Memory B cell (primary cell): Measurements from ENCODE around the gene SLC25A21.
"Not testable (repeated sequence)": the region's sequence is repeated elsewhere in the genome, so short reads cannot be mapped to it uniquely, and the experiment has no call there.

Experiments used
- ATAC-seq: fragments of 150-1000 bp; cut with Tn5 transposase; 2 replicates; pipeline ENCODE4 v1.10.0; 2021; ENCODE audit warnings: low read depth, mild to moderate bottlenecking, moderate library complexity
- DNase-seq, 2 donors: peaks; one replicate each; pipeline ENCODE4 v3.0.0; 2022; ENCODE audit warnings: low spot score in 2 of 2
- H3K27ac Mint-ChIP-seq: one replicate; pipeline ENCODE4 v1.8.0; 2022; ENCODE audit warnings: mild to moderate bottlenecking, moderate library complexity, mixed read lengths
- H3K27me3 Mint-ChIP-seq: one replicate; pipeline ENCODE4 v1.8.0; 2022; ENCODE audit warnings: mixed read lengths
- H3K36me3 Mint-ChIP-seq: one replicate; pipeline ENCODE4 v1.8.0; 2022; ENCODE audit warnings: mild to moderate bottlenecking, mixed read lengths
- H3K4me1 Mint-ChIP-seq: one replicate; pipeline ENCODE4 v1.8.0; 2022; ENCODE audit warnings: mixed read lengths
- H3K4me3 Mint-ChIP-seq: one replicate; pipeline ENCODE4 v1.8.0; 2022; ENCODE audit warnings: mild to moderate bottlenecking, moderate library complexity, mixed read lengths
- H3K9me3 Mint-ChIP-seq: one replicate; pipeline ENCODE4 v1.8.0; 2022; ENCODE audit warnings: mixed read lengths

SLC25A21 gene

DNA sequence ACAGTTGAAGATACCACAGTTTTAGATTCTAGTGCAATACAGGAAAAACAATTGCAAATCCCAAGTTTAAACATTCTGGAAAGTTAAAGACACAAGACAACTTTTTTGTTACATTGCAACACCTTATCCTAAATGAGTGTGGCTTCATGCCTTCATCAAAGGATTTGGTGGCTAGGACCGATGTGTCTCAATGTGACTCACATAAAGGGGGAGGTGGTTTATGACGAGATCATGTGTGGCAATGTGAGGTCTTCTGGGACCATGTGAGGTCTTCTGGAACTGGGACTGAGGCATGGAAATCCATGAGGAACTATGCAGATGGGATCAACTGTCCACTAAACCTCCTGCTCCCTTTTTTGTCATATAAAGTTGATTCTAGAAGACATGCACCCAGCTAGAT, 344.5 kb downstream of the SLC25A21 start:
- no peaks in the 10 kb centered on the region for H3K4me1 Mint-ChIP-seq
- no peak for ATAC-seq
- no peaks in the 10 kb centered on the region for H3K36me3 Mint-ChIP-seq
- no peaks in the 10 kb centered on the region for H3K27me3 Mint-ChIP-seq
- H3K27ac Mint-ChIP-seq, result no peak overlapping the region
- peaks cover 8% of the 10 kb centered on the region for H3K9me3 Mint-ChIP-seq
- no peak overlapping the region for H3K4me3 Mint-ChIP-seq
- DNase-seq, result no peak

DNA sequence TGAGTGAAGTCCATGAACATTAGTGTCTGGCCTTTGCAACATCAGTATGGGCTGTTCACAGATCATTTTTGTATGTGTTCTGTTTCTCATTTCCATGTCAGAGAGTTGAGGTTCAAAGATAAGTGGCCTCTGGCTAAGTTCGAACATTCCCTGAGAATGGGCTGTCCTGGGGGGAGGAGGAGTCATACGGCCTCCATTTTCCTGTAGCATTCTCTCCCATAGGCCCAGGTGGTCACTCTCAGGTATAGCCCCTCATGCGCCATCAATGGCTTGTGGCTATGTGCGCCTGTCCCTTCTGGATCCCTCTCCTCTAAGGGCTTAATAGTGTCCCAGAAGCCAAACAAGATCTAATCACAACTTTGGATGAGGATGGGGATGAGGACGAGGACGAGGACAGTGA, 345.8 kb downstream of the SLC25A21 start:
- Mint-ChIP-seq H3K27ac (no peak overlapping the region), H3K4me3 (no peak overlapping the region), H3K9me3 (peaks cover 8% of the 10 kb centered on the region), H3K36me3 (no peaks in the 10 kb centered on the region), H3K4me1 (no peaks in the 10 kb centered on the region), H3K27me3 (no peaks in the 10 kb centered on the region)
- ATAC-seq, result no peak
- no peak for DNase-seq

- no peak for DNase-seq
- Mint-ChIP-seq H3K9me3 (peaks cover 8% of the 10 kb centered on the region), H3K27ac (no peak overlapping the region), H3K4me3 (no peak overlapping the region), H3K27me3 (no peaks in the 10 kb centered on the region), H3K36me3 (no peaks in the 10 kb centered on the region), H3K4me1 (no peaks in the 10 kb centered on the region)
- no peak for ATAC-seq
Measured at GRCh38 chr14:36824854-36825253, 347.6 kb downstream of the SLC25A21 start.

GRCh38 chr14:36823651-36824050, 348.8 kb downstream of the SLC25A21 start:
- ATAC-seq (no peak), DNase-seq (no peak)
- no peaks in the 10 kb centered on the region for H3K36me3 Mint-ChIP-seq
- H3K27ac Mint-ChIP-seq, result no peak overlapping the region
- H3K27me3 Mint-ChIP-seq, result no peaks in the 10 kb centered on the region
- no peak overlapping the region for H3K4me3 Mint-ChIP-seq
- peaks cover 4% of the 10 kb centered on the region for H3K9me3 Mint-ChIP-seq
- no peaks in the 10 kb centered on the region for H3K4me1 Mint-ChIP-seq

GRCh38 chr14:36822685-36823084, 349.7 kb downstream of the SLC25A21 start:
- H3K27me3 Mint-ChIP-seq, result no peaks in the 10 kb centered on the region
- no peak overlapping the region for H3K4me3 Mint-ChIP-seq

GRCh38 chr14:36820901-36821300, 351.5 kb downstream of the SLC25A21 start:
- Mint-ChIP-seq H3K27ac (no peak overlapping the region), H3K27me3 (no peaks in the 10 kb centered on the region), H3K36me3 (no peaks in the 10 kb centered on the region), H3K9me3 (peaks cover 1% of the 10 kb centered on the region), H3K4me1 (no peaks in the 10 kb centered on the region), H3K4me3 (no peak overlapping the region)
- ATAC-seq, result no peak
- no peak for DNase-seq

More at GRCh38 chr14:36822685-36823084, 349.7 kb downstream of the SLC25A21 start:
- ATAC-seq, result no peak
- peaks cover 3% of the 10 kb centered on the region for H3K9me3 Mint-ChIP-seq
- H3K4me1 Mint-ChIP-seq, result no peaks in the 10 kb centered on the region
- H3K36me3 Mint-ChIP-seq, result no peaks in the 10 kb centered on the region
- no peak overlapping the region for H3K27ac Mint-ChIP-seq
- no peak for DNase-seq

- Mint-ChIP-seq H3K9me3 (peaks cover 1% of the 10 kb centered on the region), H3K4me3 (no peak overlapping the region), H3K27ac (no peak overlapping the region), H3K27me3 (no peaks in the 10 kb centered on the region), H3K4me1 (no peaks in the 10 kb centered on the region), H3K36me3 (no peaks in the 10 kb centered on the region)
- no peak for DNase-seq
- ATAC-seq, result no peak
Measured at GRCh38 chr14:36820111-36820709, 352.2 kb downstream of the SLC25A21 start.

DNA sequence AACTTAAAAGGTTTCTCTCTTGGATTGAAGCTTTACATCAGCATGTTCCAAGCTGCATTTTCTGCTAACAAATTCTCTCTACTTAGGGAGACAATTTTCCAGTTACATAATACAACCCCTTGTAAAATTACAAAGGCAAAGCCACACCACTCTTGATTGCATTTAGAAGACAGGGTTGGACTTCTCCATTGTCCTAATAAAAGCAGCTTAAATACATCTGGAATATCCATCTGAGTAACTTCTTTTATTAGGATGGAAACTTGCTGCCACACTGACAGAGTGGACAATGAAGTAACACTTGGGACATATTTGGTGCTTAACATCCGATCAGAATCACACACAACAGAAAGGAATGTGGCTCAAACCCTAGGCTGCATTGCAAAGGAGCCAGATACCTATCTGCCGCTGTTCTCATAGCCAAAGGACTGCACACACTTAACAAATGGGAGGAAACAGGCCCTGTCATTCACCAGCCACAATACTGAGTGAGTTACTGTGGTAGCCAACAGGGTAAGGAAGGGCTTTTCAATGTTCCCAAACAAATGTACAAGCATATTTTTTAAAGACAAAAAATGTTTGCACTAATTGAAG, 353.5 kb downstream of the SLC25A21 start:
- Mint-ChIP-seq H3K9me3 (peaks cover 3% of the 10 kb centered on the region), H3K4me1 (no peaks in the 10 kb centered on the region), H3K27me3 (no peaks in the 10 kb centered on the region), H3K4me3 (no peak overlapping the region), H3K27ac (no peak overlapping the region), H3K36me3 (no peaks in the 10 kb centered on the region)
- DNase-seq (no peak), ATAC-seq (no peak)

GRCh38 chr14:36818246-36818645, 354.2 kb downstream of the SLC25A21 start:
- no peak for ATAC-seq
- H3K4me1 Mint-ChIP-seq, result no peaks in the 10 kb centered on the region
- DNase-seq, result no peak
- H3K27me3 Mint-ChIP-seq, result no peaks in the 10 kb centered on the region
- no peak overlapping the region for H3K27ac Mint-ChIP-seq
- peaks cover 2% of the 10 kb centered on the region for H3K9me3 Mint-ChIP-seq
- no peak overlapping the region for H3K4me3 Mint-ChIP-seq
- H3K36me3 Mint-ChIP-seq, result no peaks in the 10 kb centered on the region

DNA sequence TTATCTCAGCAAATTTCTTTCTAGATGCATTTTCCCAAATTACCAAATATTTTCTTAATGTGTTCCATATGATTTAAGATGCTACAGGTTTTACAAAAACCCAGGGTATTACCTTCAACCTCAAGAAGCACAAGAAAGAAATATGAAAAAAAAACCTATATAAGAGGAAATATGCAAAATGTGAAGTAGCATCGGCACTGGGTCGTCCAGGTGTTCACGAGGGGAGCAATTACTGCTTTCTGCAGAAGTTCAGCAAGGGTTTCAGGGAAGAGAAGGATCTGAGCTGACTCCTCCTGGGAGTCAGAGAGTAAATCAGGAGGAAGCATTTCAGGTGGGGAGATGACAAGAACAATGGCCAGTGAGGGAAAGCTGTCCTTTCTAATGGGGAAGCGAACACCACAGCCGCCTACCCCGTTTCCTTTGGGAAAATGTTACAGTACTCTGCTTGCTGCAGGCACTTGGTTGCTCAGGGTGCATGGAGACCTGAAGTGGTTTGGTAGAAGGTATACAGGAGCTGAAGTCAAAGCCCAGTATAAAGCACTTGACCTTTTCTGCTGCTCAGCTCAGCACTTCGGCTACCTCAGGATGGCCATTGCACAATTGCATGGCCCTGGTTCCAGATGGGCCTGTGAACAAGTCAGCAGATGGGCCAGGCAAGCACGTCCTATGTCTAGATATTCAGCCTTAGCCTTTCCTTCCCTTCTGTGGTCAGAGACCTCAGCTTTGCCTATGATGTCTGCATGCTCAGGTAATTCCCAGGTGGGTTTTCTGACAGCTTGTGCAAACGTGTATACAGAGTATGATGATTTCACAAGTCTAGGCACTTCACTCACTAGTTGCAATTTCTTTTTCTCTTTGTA, 355.1 kb downstream of the SLC25A21 start:
- no peak for ATAC-seq
- Mint-ChIP-seq H3K4me1 (no peaks in the 10 kb centered on the region), H3K27me3 (no peaks in the 10 kb centered on the region), H3K4me3 (no peak overlapping the region), H3K27ac (no peak overlapping the region), H3K36me3 (no peaks in the 10 kb centered on the region), H3K9me3 (peaks cover 2% of the 10 kb centered on the region)
- no peak for DNase-seq

GRCh38 chr14:36816481-36816880, 355.9 kb downstream of the SLC25A21 start:
- Mint-ChIP-seq H3K9me3 (peaks cover 2% of the 10 kb centered on the region), H3K27me3 (no peaks in the 10 kb centered on the region), H3K27ac (no peak overlapping the region), H3K4me1 (no peaks in the 10 kb centered on the region), H3K36me3 (no peaks in the 10 kb centered on the region), H3K4me3 (no peak overlapping the region)
- ATAC-seq (no peak), DNase-seq (no peak)

DNA sequence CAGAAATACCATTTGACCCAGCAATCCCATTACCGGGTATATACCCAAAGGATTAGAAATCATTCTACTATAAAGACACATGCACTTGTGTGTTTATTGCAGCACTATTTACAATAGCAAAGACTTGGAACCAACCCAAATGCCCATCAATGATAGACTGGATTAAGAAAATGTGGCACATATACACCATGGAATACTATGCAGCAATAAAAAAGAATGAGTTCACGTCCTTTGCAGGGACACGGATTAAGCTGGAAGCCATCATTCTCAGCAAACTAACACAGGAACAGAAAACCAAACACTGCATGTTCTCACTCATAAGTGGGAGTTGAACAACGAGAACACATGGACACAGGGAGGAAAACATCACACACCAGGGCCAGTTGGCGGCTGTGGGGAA, 357.6 kb downstream of the SLC25A21 start:
- not testable (repeated sequence) for H3K9me3 Mint-ChIP-seq, ATAC-seq, H3K27me3 Mint-ChIP-seq, H3K27ac Mint-ChIP-seq, DNase-seq, H3K36me3 Mint-ChIP-seq, H3K4me1 Mint-ChIP-seq, H3K4me3 Mint-ChIP-seq

- Mint-ChIP-seq H3K27me3 (no peaks in the 10 kb centered on the region), H3K4me1 (no peaks in the 10 kb centered on the region), H3K9me3 (peaks cover 6% of the 10 kb centered on the region), H3K36me3 (no peaks in the 10 kb centered on the region), H3K4me3 (no peak overlapping the region), H3K27ac (no peak overlapping the region)
- ATAC-seq (no peak), DNase-seq (no peak)
Measured at GRCh38 chr14:36810209-36810608, 362.2 kb downstream of the SLC25A21 start.

GRCh38 chr14:36807727-36808126, 364.7 kb downstream of the SLC25A21 start:
- no peaks in the 10 kb centered on the region for H3K4me1 Mint-ChIP-seq
- peaks cover 4% of the 10 kb centered on the region for H3K9me3 Mint-ChIP-seq
- no peaks in the 10 kb centered on the region for H3K27me3 Mint-ChIP-seq
- ATAC-seq (no peak), DNase-seq (no peak)
- no peak overlapping the region for H3K4me3 Mint-ChIP-seq
- no peak overlapping the region for H3K27ac Mint-ChIP-seq
- H3K36me3 Mint-ChIP-seq, result no peaks in the 10 kb centered on the region
